ENCODE results near the gene C1GALT1C1L. TPM values are rescaled to one million over a fixed set of nuclear protein-coding genes. Genes with fewer than 3 reads are reported as not detected.

The C1GALT1C1L gene
- total RNA-seq, 4 donors from 2014 or later: 0.96 TPM; not detected in 3

GRCh38 chr2:43634604-43635306 is 41.5 kb downstream of the C1GALT1C1L start:
- Histone ChIP-seq H3K4me3 (no peak overlapping the region), H3K36me3 (no peaks in the 10 kb centered on the region), H3K4me1 (peaks cover 0 to 29% (median 9%) of the 10 kb centered on the region in 4 donors), H3K9me3 (no peaks in the 10 kb centered on the region), H3K27ac (peak overlapping the region in 2 of 4 donors; percentile 5 to 35), H3K27me3 (peaks cover 33% of the 10 kb centered on the region)
- in situ Hi-C loops (cut with MboI; ENCODE audit: low pct_ligation_motif_present in 1 of 4, low pct_unique_long_range_greater_than_20kb in 1 of 4, low sequenced_read_pairs in 3 of 4) (loop anchor here in 1 of 4 donors (10.0 kb wide), 1 partner anchor 140 kb away; the partner anchor contains the start of gene DYNC2LI1), intact Hi-C loops (cut with DNase I; ENCODE audit: low total_unique reads) (no loop called here)
- TF ChIP-seq POLR2A (IDR thresholded peaks at IDR 0.05): no peak
- no peak for TF ChIP-seq POLR2AphosphoS5 (IDR thresholded peaks at IDR 0.05)
- no peak for TF ChIP-seq EP300 (IDR thresholded peaks at IDR 0.05; ENCODE audit: low read depth)
- WGBS, 2 donors (ENCODE audit: low coverage in 1 of 2): 33 to 37% methylated on average over 6 of the region's 6 CpGs
- DNase-seq: no peak

DNA sequence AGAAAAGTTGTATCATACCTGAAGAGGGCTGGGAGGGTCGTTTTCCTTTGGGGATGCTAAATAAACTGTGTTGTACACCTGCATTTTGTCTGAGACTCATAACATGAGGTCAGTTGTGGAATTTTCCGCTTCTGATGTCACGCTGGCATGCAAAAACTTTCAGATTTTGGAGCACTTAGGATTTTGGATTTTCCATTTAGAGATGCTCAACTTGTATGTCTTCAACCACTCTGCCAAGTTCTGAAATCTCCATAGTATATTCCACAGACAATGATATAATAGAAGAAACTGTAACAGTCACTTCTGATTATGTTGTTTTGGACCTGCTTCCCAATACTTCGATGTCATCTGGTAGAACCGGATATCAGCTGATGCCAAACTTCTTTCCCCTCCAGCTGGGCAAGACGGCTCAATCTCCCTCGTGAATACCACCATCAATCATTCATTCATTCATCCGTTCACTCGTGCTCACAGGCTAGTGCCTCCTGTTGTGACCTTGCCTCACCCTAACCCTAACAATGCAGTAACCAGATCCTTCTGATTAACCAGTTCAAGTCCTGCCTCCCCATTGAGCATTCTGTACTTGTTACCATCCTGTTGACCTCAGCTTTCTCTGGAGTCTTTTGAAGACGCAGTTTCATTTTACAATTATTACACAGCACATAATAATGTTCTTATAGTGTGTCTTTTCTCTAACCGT is 44.5 kb downstream of the C1GALT1C1L start:
- TF ChIP-seq EP300 (IDR thresholded peaks at IDR 0.05; ENCODE audit: low read depth) (no peak), POLR2AphosphoS5 (IDR thresholded peaks at IDR 0.05) (no peak), POLR2A (IDR thresholded peaks at IDR 0.05) (no peak), CTCF (IDR thresholded peaks at IDR 0.05) (no peak)
- Histone ChIP-seq H3K36me3 (no peaks in the 10 kb centered on the region), H3K9me3 (no peaks in the 10 kb centered on the region), H3K27ac (no peak overlapping the region), H3K4me1 (peaks cover 0 to 14% (median 5%) of the 10 kb centered on the region in 4 donors), H3K4me3 (no peak overlapping the region), H3K27me3 (peaks cover 24% of the 10 kb centered on the region)
- no peak for DNase-seq
- WGBS, 2 donors (ENCODE audit: low coverage in 1 of 2): 69 to 72% methylated on average over 9 to 11 of the region's 11 CpGs
- in situ Hi-C loops (cut with MboI; ENCODE audit: low pct_ligation_motif_present in 1 of 4, low pct_unique_long_range_greater_than_20kb in 1 of 4, low sequenced_read_pairs in 3 of 4) (loop anchor here in 1 of 4 donors (10.0 kb wide), 1 partner anchor 143 kb away; the partner anchor contains the start of gene DYNC2LI1), intact Hi-C loops (cut with DNase I; ENCODE audit: low total_unique reads) (no loop called here)

Other genes starting within 250 kb of the C1GALT1C1L start
- gene THADA, start 80.4 kb downstream of the C1GALT1C1L start, total RNA-seq: 10 to 100 TPM; 21.7 to 78.6 (median 28.1) TPM
- gene PLEKHH2, start 39.2 kb downstream of the C1GALT1C1L start, total RNA-seq: 10 to 100 TPM in 2 of 4 donors, 1 to 10 TPM in 2; 7.2 to 32.4 (median 12.3) TPM
- 10 to 100 TPM in 3 of 4 donors, 1 to 10 TPM in 1; 6.6 to 26.9 (median 20.2) TPM for gene DYNC2LI1, start 97.6 kb upstream of the C1GALT1C1L start, total RNA-seq
- gene ABCG5, start 162.4 kb upstream of the C1GALT1C1L start, total RNA-seq: not detected
- gene ABCG8, start 162.5 kb upstream of the C1GALT1C1L start, total RNA-seq: under 1 TPM in 1 of 4 donors, not detected in 3; 0.41 TPM